HG03045 (cell line): Measurements from ENCODE around the gene C14orf119.

Experiments
- ATAC-seq: cut with Tn5 transposase; IDR thresholded peaks from one replicate; pipeline ENCODE4 v1.9.1; 2021; ENCODE audit warnings: mild to moderate bottlenecking, moderate library complexity; ENCODE audit not compliant: unreplicated experiment

C14orf119 gene

GRCh38 chr14:23095196-23096108 is at the start of gene C14orf119:
TSS of gene C14orf119 (plus strand) at chr14:23095505. CDS start at chr14:23097659, 2,154 bp downstream.
- peak; percentile 92 for ATAC-seq

- ATAC-seq, result no peak
These were observed 48.2 kb upstream of the C14orf119 start for GRCh38 chr14:23047034-23047634.

GRCh38 chr14:23047751-23048693 is 47.3 kb upstream of the C14orf119 start:
- no peak for ATAC-seq

GRCh38 chr14:23049011-23049410 is 46.3 kb upstream of the C14orf119 start:
- ATAC-seq, result no peak

- ATAC-seq, result no peak
These were observed 43.9 kb upstream of the C14orf119 start for GRCh38 chr14:23051141-23052057.

GRCh38 chr14:23052182-23052623 is 43.1 kb upstream of the C14orf119 start:
- no peak for ATAC-seq

- no peak for ATAC-seq
These were observed 42.6 kb upstream of the C14orf119 start for GRCh38 chr14:23052671-23053070.

GRCh38 chr14:23053426-23053825 is 41.9 kb upstream of the C14orf119 start:
- ATAC-seq, result no peak

GRCh38 chr14:23054000-23054811 is 41.1 kb upstream of the C14orf119 start:
- no peak for ATAC-seq

GRCh38 chr14:23055147-23055550 is 40.2 kb upstream of the C14orf119 start:
- ATAC-seq, result no peak

- no peak for ATAC-seq
These were observed 39.6 kb upstream of the C14orf119 start for GRCh38 chr14:23055621-23056144.

- ATAC-seq, result peak; percentile 52
These were observed 39.0 kb upstream of the C14orf119 start for GRCh38 chr14:23056145-23056955.

- ATAC-seq, result peak; percentile 52
These were observed 38.1 kb upstream of the C14orf119 start, which contains the start of gene CDH24 for GRCh38 chr14:23056956-23057756. TSS of gene CDH24 (minus strand) at chr14:23057520. CDS start at chr14:23055733, 1,787 bp downstream.

- ATAC-seq, result peak; percentile 55
These were observed 37.3 kb upstream of the C14orf119 start for GRCh38 chr14:23057757-23058653.

- ATAC-seq, result no peak
These were observed 36.4 kb upstream of the C14orf119 start for GRCh38 chr14:23058654-23059504.
